ENCODE results near the gene KRT2.

The KRT2 gene

GRCh38 chr12:52618866-52619265 is 33.1 kb downstream of the KRT2 start:
- H2AK5ac ChIP-seq (ENCODE audit: low read length, severe bottlenecking): no peak overlapping the region
- H3K4me3 ChIP-seq (ENCODE audit: insufficient read depth in 1 of 2, low read depth in 1 of 2, low read length in 2 of 2): no peak overlapping the region
- no peak overlapping the region for H3K27ac ChIP-seq (ENCODE audit: low read length, poor library complexity, severe bottlenecking)
- H2BK5ac ChIP-seq (ENCODE audit: low read depth, low read length, poor library complexity, severe bottlenecking): no peak overlapping the region
- no peak overlapping the region for H3K18ac ChIP-seq (ENCODE audit: low read depth in 1 of 2, low read length in 2 of 2)
- H3K9ac ChIP-seq (ENCODE audit: low read length): no peak overlapping the region
- peaks cover 39 to 71% of the 10 kb centered on the region in 2 experiments for H3K27me3 ChIP-seq (ENCODE audit: control insufficient read depth in 1 of 2, insufficient read depth in 1 of 2, low read length in 2 of 2)
- no peak overlapping the region for H4K8ac ChIP-seq (ENCODE audit: low read length)
- H3K4me1 ChIP-seq (ENCODE audit: control insufficient read depth, insufficient read depth, low read depth, low read length): no peaks in the 10 kb centered on the region
- H4K91ac ChIP-seq (ENCODE audit: low read length): no peak overlapping the region
- no peaks in the 10 kb centered on the region for H3K36me3 ChIP-seq (ENCODE audit: control insufficient read depth in 1 of 2, insufficient read depth in 2 of 2, low read depth in 1 of 2, low read length in 2 of 2)
- no peak overlapping the region for H2BK12ac ChIP-seq (ENCODE audit: low read length in 2 of 2)
- H2BK15ac ChIP-seq (ENCODE audit: low read depth, poor library complexity, severe bottlenecking): no peak overlapping the region
- H3K23ac ChIP-seq (ENCODE audit: low read length in 2 of 2): no peak overlapping the region
- no peak overlapping the region for H2BK120ac ChIP-seq (ENCODE audit: low read depth, low read length)
- H2AFZ ChIP-seq (ENCODE audit: low read depth, low read length): no peak overlapping the region
- H3K79me1 ChIP-seq (replicated peaks; ENCODE audit: low read length, poor library complexity, severe bottlenecking): no peaks in the 10 kb centered on the region
- WGBS: 58% methylated on average over 2 of the region's 2 CpGs
- H3K14ac ChIP-seq (ENCODE audit: low read length in 2 of 2): no peak overlapping the region
- H3K9me3 ChIP-seq (ENCODE audit: control insufficient read depth, low read length): no peaks in the 10 kb centered on the region
- H3K4me2 ChIP-seq (ENCODE audit: low read length, poor library complexity, severe bottlenecking): no peak overlapping the region
- H3K4ac ChIP-seq (ENCODE audit: low read depth in 1 of 2, low read length in 2 of 2): no peak overlapping the region
- DNase-seq: no peak

- Histone ChIP-seq H4K8ac (ENCODE audit: low read length) (no peak within 1 kb of the TSS), H3K18ac (ENCODE audit: low read depth in 1 of 2, low read length in 2 of 2) (no peak within 1 kb of the TSS)
These were observed 33.8 kb downstream of the KRT2 start, which contains the start of gene KRT73 for GRCh38 chr12:52618216-52618615. KRT73 (minus strand) TSS chr12:52618559; CDS start chr12:52618524, 35 bp downstream.

DNA sequence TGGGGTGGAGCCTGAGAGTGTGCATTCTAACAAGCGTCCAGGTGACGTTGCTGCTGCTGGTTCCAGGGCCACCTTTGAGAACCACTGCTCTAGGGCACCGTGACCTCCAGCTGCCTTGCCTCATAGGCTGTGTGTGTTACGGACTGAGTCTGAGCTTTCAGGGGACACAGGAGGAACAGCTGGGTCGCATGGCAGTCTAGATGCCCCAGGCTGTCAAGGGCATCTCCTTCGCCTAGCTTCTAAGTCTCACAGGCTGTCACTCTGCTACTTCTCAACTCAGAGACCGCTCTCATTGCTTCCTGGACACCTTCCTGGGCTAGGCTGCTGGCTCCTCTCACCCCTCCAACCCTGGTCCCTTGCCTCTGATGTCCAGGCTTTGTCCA is 34.6 kb downstream of the KRT2 start:
- no peak overlapping the region for H3K4me3 ChIP-seq (ENCODE audit: insufficient read depth in 1 of 2, low read depth in 1 of 2, low read length in 2 of 2)
- no peak overlapping the region for H2BK15ac ChIP-seq (ENCODE audit: low read depth, poor library complexity, severe bottlenecking)
- H3K36me3 ChIP-seq (ENCODE audit: control insufficient read depth in 1 of 2, insufficient read depth in 2 of 2, low read depth in 1 of 2, low read length in 2 of 2): no peaks in the 10 kb centered on the region
- no peak overlapping the region for H3K18ac ChIP-seq (ENCODE audit: low read depth in 1 of 2, low read length in 2 of 2)
- no peak overlapping the region for H3K14ac ChIP-seq (ENCODE audit: low read length in 2 of 2)
- no peak for DNase-seq
- no peak overlapping the region for H3K27ac ChIP-seq (ENCODE audit: low read length, poor library complexity, severe bottlenecking)
- no peak overlapping the region for H2AFZ ChIP-seq (ENCODE audit: low read depth, low read length)
- H3K4me2 ChIP-seq (ENCODE audit: low read length, poor library complexity, severe bottlenecking): no peak overlapping the region
- H3K9ac ChIP-seq (ENCODE audit: low read length): no peak overlapping the region
- no peak overlapping the region for H2AK5ac ChIP-seq (ENCODE audit: low read length, severe bottlenecking)
- no peak overlapping the region for H4K91ac ChIP-seq (ENCODE audit: low read length)
- no peak overlapping the region for H2BK5ac ChIP-seq (ENCODE audit: low read depth, low read length, poor library complexity, severe bottlenecking)
- H3K4me1 ChIP-seq (ENCODE audit: control insufficient read depth, insufficient read depth, low read depth, low read length): no peaks in the 10 kb centered on the region
- no peaks in the 10 kb centered on the region for H3K79me1 ChIP-seq (replicated peaks; ENCODE audit: low read length, poor library complexity, severe bottlenecking)
- no peak overlapping the region for H3K4ac ChIP-seq (ENCODE audit: low read depth in 1 of 2, low read length in 2 of 2)
- no peak overlapping the region for H2BK12ac ChIP-seq (ENCODE audit: low read length in 2 of 2)
- no peaks in the 10 kb centered on the region for H3K9me3 ChIP-seq (ENCODE audit: control insufficient read depth, low read length)
- H3K27me3 ChIP-seq (ENCODE audit: control insufficient read depth in 1 of 2, insufficient read depth in 1 of 2, low read length in 2 of 2): peaks cover 52 to 78% of the 10 kb centered on the region in 2 experiments
- no peak overlapping the region for H4K8ac ChIP-seq (ENCODE audit: low read length)
- H2BK120ac ChIP-seq (ENCODE audit: low read depth, low read length): no peak overlapping the region
- no peak overlapping the region for H3K23ac ChIP-seq (ENCODE audit: low read length in 2 of 2)
- 75% methylated on average over 7 of the region's 7 CpGs for WGBS

More at GRCh38 chr12:52618216-52618615, 33.8 kb downstream of the KRT2 start, which contains the start of gene KRT73:
- Histone ChIP-seq H2BK15ac (ENCODE audit: low read depth, poor library complexity, severe bottlenecking) (no peak within 1 kb of the TSS), H2BK5ac (ENCODE audit: low read depth, low read length, poor library complexity, severe bottlenecking) (no peak within 1 kb of the TSS), H4K91ac (ENCODE audit: low read length) (no peak within 1 kb of the TSS), H2BK120ac (ENCODE audit: low read depth, low read length) (no peak within 1 kb of the TSS), H3K14ac (ENCODE audit: low read length in 2 of 2) (no peak within 1 kb of the TSS), H2AK5ac (ENCODE audit: low read length, severe bottlenecking) (no peak within 1 kb of the TSS), H3K79me1 (replicated peaks; ENCODE audit: low read length, poor library complexity, severe bottlenecking) (no peaks in the 10 kb centered on the region), H3K27me3 (ENCODE audit: control insufficient read depth in 1 of 2, insufficient read depth in 1 of 2, low read length in 2 of 2) (peaks cover 45 to 73% of the 10 kb centered on the region in 2 experiments), H3K4ac (ENCODE audit: low read depth in 1 of 2, low read length in 2 of 2) (no peak within 1 kb of the TSS), H2BK12ac (ENCODE audit: low read length in 2 of 2) (no peak within 1 kb of the TSS), H3K4me2 (ENCODE audit: low read length, poor library complexity, severe bottlenecking) (no peak within 1 kb of the TSS), H3K9ac (ENCODE audit: low read length) (no peak within 1 kb of the TSS), H3K4me1 (ENCODE audit: control insufficient read depth, insufficient read depth, low read depth, low read length) (no peaks in the 10 kb centered on the region), H3K27ac (ENCODE audit: low read length, poor library complexity, severe bottlenecking) (no peak within 1 kb of the TSS), H2AFZ (ENCODE audit: low read depth, low read length) (no peak within 1 kb of the TSS), H3K9me3 (ENCODE audit: control insufficient read depth, low read length) (no peaks in the 10 kb centered on the region), H3K23ac (ENCODE audit: low read length in 2 of 2) (no peak within 1 kb of the TSS), H3K4me3 (ENCODE audit: insufficient read depth in 1 of 2, low read depth in 1 of 2, low read length in 2 of 2) (no peak within 1 kb of the TSS), H3K36me3 (ENCODE audit: control insufficient read depth in 1 of 2, insufficient read depth in 2 of 2, low read depth in 1 of 2, low read length in 2 of 2) (no peaks in the 10 kb centered on the region)
- 85% methylated on average over 14 of the region's 14 CpGs for WGBS
- DNase-seq: no peak

GRCh38 chr12:52616680-52617402 is 35.2 kb downstream of the KRT2 start:
- Histone ChIP-seq H3K27me3 (ENCODE audit: control insufficient read depth in 1 of 2, insufficient read depth in 1 of 2, low read length in 2 of 2) (peaks cover 57 to 81% of the 10 kb centered on the region in 2 experiments), H3K27ac (ENCODE audit: low read length, poor library complexity, severe bottlenecking) (no peak overlapping the region), H3K4me3 (ENCODE audit: insufficient read depth in 1 of 2, low read depth in 1 of 2, low read length in 2 of 2) (no peak overlapping the region), H2BK15ac (ENCODE audit: low read depth, poor library complexity, severe bottlenecking) (no peak overlapping the region), H3K4me2 (ENCODE audit: low read length, poor library complexity, severe bottlenecking) (no peak overlapping the region), H3K9ac (ENCODE audit: low read length) (no peak overlapping the region), H2AFZ (ENCODE audit: low read depth, low read length) (no peak overlapping the region), H2AK5ac (ENCODE audit: low read length, severe bottlenecking) (no peak overlapping the region), H4K8ac (ENCODE audit: low read length) (no peak overlapping the region), H3K4ac (ENCODE audit: low read depth in 1 of 2, low read length in 2 of 2) (no peak overlapping the region), H3K9me3 (ENCODE audit: control insufficient read depth, low read length) (no peaks in the 10 kb centered on the region), H3K36me3 (ENCODE audit: control insufficient read depth in 1 of 2, insufficient read depth in 2 of 2, low read depth in 1 of 2, low read length in 2 of 2) (no peaks in the 10 kb centered on the region), H3K18ac (ENCODE audit: low read depth in 1 of 2, low read length in 2 of 2) (no peak overlapping the region), H3K79me1 (replicated peaks; ENCODE audit: low read length, poor library complexity, severe bottlenecking) (no peaks in the 10 kb centered on the region), H2BK120ac (ENCODE audit: low read depth, low read length) (no peak overlapping the region), H2BK12ac (ENCODE audit: low read length in 2 of 2) (no peak overlapping the region), H4K91ac (ENCODE audit: low read length) (no peak overlapping the region), H2BK5ac (ENCODE audit: low read depth, low read length, poor library complexity, severe bottlenecking) (no peak overlapping the region), H3K23ac (ENCODE audit: low read length in 2 of 2) (no peak overlapping the region), H3K14ac (ENCODE audit: low read length in 2 of 2) (no peak overlapping the region), H3K4me1 (ENCODE audit: control insufficient read depth, insufficient read depth, low read depth, low read length) (no peaks in the 10 kb centered on the region)
- 81% methylated on average over 10 of the region's 10 CpGs for WGBS
- no peak for DNase-seq

Data from mesenchymal stem cell (in vitro differentiated cells and primary cell).